GM19452 (cell line): ENCODE measurements around the gene REEP5.
A peak's percentile ranks its signal among the peaks of the same experiment; 100 is the strongest.
"Not testable (repeated sequence)": the region's sequence is repeated elsewhere in the genome, so short reads cannot be mapped to it uniquely, and the experiment has no call there.

Experiments used
- ATAC-seq: cut with Tn5 transposase; IDR thresholded peaks from one replicate; pipeline ENCODE4 v1.9.1; 2021; ENCODE audit not compliant: unreplicated experiment

Gene REEP5

DNA sequence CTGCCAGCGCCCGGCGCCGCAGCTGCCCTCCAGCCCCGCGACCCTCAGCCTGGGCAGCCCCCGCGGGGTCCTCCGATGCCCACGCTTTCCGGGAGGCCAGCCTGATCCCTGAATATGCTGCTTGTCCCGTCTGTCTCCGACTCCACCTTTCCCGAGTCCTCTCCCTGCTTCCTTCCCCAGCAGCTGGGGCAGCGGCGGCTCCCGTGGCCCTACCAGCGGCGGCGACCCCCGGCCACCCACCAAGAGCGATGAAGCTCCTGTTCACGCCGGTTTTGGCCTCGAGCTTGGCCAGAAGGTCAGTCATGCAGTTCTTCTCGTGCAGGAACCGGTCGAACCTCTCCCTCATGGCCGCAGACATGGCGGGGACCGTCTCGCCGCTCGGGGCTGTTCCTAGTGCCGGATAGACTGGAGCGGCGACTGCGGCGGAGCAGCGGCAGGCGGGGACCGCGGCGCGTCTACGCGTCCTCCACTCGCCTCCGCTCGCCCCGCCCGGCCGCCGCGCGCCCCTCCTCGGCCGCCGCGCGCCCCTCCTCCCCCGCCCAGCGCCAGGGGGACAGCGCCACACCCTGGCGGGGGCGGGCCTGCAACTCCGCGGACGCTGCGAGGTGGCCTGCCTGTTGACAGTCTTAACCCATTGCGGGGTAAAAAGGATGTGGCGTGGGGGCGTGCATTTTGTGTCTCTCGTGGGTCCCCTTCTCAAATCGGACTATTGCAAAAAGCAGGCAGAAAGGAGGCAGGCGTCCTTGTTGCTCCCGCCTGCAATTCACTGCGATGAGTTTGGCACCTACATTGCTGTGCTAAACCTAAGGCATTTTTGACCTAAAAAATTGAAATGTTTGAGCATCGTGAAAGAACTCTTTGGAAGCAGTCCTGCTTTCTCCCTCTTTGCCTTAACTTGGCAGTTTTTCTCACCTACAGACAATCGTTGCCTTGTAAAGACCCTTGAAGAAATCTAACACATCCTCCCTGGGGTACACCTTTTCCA is at the start of gene REEP5:
Gene REEP5 (minus strand): TSS at position 395 of the 985 bp plus-strand sequence. CDS start 37 bp downstream, at position 358.
- ATAC-seq = peak; percentile 50

GRCh38 chr5:112971276-112971675 is 49.2 kb upstream of the REEP5 start:
- ATAC-seq = no peak

GRCh38 chr5:112968411-112969106 is 46.5 kb upstream of the REEP5 start:
- no peak for ATAC-seq

DNA sequence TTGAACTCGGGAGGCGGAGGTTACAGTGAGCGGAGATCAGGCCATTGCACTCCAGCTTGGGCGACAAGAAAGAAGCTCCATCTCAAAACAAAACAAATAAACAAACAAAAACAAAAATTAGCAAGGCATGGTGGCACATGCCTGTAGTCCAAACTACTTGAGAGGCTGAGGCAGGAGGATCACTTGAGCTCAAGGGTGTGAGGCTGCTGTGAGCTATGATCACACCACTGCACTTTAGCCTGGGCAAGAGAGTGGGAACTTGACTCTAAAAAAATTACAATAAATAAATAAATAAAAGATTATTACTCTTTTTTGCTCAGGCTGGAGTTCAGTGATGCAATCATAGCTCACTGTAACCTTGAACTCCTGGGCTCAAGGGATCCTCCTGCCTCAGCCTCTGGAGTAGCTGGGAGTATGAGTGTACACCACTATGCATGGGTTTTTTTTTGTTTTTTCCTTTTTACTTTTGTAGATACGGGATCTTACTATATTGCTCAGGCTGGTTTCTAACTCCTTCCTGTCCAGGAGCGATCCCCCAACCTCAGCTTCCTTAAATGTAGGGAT is 45.6 kb upstream of the REEP5 start:
- ATAC-seq = no peak

- ATAC-seq = no peak
Observed at GRCh38 chr5:112965733-112966306, 43.8 kb upstream of the REEP5 start.

DNA sequence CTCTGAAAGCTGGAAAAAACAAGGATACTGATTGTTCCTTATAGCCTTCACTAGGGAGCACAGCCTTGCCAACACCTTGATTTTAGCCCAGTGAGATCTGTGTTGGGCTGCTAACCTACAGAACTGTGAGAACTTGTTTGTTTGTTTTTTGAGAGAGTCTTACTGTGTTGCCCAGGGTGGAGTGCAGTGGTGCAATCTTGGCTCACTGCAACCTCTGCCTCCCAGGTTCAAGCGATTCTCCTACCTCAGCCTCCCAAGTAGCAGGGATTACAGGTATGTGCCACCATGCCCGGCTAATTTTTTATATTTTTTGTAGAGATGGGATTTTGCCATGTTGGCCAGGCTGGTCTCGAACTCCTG is 41.3 kb upstream of the REEP5 start:
- not testable (repeated sequence) for ATAC-seq

DNA sequence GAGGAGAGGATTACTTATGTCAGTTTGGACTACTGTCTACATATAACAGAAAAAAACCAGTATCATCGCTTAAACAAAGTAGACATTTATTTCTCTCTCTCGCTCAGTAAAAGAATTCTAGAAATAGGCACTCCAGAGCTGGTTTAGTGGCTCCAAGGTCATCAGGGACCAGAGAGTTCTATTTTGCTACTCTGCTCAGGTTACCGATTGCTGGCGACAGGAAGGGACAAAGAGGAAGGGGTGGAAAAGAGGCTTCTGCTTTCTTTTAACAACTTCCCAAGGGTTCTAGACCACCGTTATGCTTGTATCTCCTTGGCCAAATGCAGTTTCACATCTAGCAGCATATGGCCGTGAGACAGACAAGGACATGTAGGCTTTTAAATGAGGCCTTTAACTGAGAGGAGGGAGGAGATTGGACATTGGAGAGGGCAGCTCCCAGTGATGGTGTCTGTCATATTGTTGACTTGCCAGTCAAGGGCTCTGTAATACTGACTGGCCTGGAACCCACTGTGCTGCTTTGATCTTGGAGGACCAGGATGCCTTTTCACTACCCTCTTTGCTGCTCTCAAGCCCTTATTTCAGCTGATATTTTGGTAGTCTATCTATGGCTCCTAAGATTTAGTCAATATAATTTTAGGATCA is 39.0 kb upstream of the REEP5 start:
- no peak for ATAC-seq

GRCh38 chr5:112960315-112960714 is 38.3 kb upstream of the REEP5 start:
- no peak for ATAC-seq

- not testable (repeated sequence) for ATAC-seq
Observed at GRCh38 chr5:112959872-112960271, 37.8 kb upstream of the REEP5 start.

DNA sequence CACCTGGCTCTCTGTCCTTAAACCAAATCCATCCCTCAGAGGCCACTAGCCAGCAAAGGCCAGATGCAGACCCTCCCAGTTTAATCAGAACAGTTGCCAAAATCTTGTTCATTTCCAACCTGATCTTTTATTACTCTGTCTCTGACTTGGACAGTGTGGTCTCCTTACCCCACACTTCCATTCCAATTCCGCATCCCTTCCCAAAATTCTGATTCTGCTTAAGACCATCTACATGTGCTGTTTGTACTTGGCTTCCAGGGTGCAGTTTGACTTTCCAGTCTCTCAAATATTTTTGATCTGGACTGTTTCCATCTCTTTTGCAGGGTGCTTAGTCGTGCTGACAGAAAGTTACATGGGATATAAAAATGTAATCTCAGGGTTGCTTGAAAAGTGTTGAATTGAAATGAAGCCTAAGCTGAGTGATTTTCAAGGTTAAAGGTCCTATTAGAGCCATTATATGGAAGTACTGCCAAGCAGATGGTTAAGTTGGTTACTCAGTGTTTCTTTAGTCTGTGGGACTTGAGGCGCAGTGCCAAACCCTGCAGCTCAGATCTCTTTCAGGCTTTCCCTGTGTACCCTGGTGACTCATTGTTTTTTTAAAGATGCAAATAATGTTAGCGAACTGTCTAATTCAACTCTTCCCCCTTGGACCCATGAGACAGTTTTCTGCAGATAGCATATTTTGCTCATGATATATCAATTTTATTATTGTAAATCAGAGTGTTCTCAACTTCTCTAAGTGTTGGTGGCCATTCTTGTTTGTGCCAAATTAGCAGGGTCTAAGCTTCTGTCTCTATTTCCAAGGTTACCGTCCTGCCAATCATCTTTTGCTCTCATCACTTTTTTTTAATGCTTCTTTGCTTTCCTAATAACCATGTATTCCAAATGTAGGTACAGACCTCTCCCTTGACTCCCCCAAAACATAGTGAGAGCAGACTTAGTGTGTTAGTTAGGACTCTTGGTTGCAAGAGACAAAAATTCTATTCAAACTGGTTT is 36.4 kb upstream of the REEP5 start:
- peak; percentile 87 for ATAC-seq

- no peak for ATAC-seq
Observed at GRCh38 chr5:112957036-112957808, 35.2 kb upstream of the REEP5 start.

DNA sequence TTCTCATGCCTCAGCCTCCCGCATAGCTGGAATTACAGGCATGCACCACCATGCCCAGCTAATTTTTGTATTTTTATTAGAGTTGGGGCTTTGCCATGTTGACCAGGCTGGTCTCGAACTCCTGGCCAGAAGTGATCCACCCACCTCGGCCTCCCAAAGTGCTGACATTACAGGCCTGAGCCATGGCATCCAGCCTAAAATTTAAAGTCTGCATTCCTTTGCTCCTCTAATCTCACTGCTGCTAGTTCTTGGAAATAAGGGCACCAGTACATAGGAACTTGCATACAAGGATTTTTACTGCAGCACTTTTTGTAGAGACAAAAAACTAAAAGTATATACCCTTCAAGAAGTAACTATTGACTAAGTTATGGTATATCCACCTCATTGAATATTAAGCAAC is 34.6 kb upstream of the REEP5 start:
- ATAC-seq = no peak

GRCh38 chr5:112951124-112951702 is 29.2 kb upstream of the REEP5 start:
- peak; percentile 92 for ATAC-seq

GRCh38 chr5:112948458-112948857 is 26.4 kb upstream of the REEP5 start:
- ATAC-seq = no peak

DNA sequence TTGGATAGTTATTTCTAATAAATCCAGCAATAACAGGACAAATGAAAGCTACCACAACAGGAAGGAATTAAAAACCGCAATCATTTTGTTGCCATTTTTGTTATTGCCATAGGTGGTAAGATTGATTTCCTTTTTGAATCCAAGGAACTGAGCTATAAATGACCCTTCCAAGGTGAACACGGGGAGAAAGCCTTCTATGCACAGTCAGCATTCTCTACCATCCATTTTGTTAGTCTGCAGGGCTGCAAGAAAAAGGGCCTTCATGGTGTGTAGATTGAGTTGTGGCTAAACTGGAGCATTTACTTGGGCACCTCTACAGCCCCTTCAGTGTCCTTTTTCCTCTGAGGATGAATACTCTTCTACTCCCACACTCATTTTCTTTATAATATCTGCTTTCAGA is 18.6 kb upstream of the REEP5 start:
- no peak for ATAC-seq

- ATAC-seq = no peak
Observed at GRCh38 chr5:112938286-112938685, 16.3 kb upstream of the REEP5 start.

DNA sequence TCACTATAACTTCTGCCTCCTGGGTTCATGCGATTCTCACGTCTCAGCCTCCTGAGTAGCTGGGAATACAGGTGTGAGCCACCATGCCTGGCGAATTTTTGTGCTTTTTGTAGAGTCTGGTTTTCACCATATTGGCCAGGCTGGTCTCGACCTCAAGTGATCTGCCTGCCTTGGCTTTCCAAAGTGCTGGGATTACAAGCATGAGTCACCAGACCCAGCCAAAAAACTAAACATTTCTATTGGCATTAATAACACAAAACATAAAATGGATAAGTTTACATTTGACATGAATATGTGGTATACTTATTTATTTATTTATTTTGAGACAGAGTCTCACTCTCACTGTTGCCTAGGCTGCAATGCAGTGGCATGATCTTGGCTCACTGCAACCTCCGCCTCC is 13.6 kb upstream of the REEP5 start:
- ATAC-seq = no peak

GRCh38 chr5:112934366-112934663 is 12.3 kb upstream of the REEP5 start:
- ATAC-seq = no peak
